ENCODE results near the gene TMEM219.
"Not testable (repeated sequence)": the region's sequence is repeated elsewhere in the genome, so short reads cannot be mapped to it uniquely, and the experiment has no call there.

The TMEM219 gene

DNA sequence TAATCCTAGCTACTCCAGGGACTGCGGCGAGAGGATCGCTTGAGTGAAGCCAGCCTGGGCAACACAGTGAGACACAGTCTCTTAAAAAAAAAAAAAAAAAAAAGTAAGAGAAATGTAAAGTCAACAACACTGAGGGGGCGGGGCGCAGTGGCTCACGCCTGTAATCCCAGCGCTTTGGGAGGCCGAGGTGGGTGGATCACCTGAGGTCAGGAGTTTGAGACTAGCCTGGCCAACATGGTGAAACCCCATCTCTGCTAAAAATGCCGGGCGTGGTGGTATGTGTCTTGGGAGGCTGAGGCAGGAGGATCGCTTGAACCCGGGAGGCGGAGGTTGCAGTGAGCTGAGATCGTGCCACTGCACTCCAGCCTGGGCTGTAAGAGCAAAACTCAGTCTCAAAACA is 50.7 kb downstream of the TMEM219 start:
- H3K4me1 ChIP-seq (ENCODE audit: control insufficient read depth, insufficient read depth, low read length); H3K9me3 ChIP-seq (ENCODE audit: control insufficient read depth, insufficient read depth, low read length); H3K9ac ChIP-seq (ENCODE audit: low read depth, low read length); H3K4me3 ChIP-seq (ENCODE audit: low read depth, low read length); H3K36me3 ChIP-seq (ENCODE audit: control insufficient read depth, insufficient read depth, low read length): not testable (repeated sequence)
- H3K27me3 ChIP-seq (ENCODE audit: control insufficient read depth, insufficient read depth, low read length) = peaks cover 15% of the 10 kb centered on the region

DNA sequence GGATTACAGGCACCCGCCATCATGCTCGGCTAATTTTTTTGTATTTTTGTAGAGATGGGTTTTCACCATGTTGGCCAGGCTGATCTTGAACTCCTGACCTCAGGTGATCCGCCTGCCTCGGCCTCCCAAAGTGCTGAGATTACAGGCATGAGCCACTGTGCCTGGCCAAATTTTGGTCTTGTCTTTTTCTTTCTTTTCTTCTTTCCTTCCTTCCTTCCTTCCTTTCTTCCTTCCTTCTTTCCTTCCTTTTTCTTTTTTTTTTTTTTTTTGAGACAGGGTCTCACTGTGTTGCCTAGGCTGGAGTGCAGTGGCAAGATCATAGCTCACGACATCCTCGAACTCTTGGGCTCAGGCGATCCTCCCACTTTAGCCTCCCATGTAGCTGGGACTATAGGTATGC is 53.6 kb downstream of the TMEM219 start:
- not testable (repeated sequence) for H3K4me1 ChIP-seq (ENCODE audit: control insufficient read depth, insufficient read depth, low read length); H3K36me3 ChIP-seq (ENCODE audit: control insufficient read depth, insufficient read depth, low read length); H3K9ac ChIP-seq (ENCODE audit: low read depth, low read length); H3K27me3 ChIP-seq (ENCODE audit: control insufficient read depth, insufficient read depth, low read length); H3K9me3 ChIP-seq (ENCODE audit: control insufficient read depth, insufficient read depth, low read length); H3K4me3 ChIP-seq (ENCODE audit: low read depth, low read length)

DNA sequence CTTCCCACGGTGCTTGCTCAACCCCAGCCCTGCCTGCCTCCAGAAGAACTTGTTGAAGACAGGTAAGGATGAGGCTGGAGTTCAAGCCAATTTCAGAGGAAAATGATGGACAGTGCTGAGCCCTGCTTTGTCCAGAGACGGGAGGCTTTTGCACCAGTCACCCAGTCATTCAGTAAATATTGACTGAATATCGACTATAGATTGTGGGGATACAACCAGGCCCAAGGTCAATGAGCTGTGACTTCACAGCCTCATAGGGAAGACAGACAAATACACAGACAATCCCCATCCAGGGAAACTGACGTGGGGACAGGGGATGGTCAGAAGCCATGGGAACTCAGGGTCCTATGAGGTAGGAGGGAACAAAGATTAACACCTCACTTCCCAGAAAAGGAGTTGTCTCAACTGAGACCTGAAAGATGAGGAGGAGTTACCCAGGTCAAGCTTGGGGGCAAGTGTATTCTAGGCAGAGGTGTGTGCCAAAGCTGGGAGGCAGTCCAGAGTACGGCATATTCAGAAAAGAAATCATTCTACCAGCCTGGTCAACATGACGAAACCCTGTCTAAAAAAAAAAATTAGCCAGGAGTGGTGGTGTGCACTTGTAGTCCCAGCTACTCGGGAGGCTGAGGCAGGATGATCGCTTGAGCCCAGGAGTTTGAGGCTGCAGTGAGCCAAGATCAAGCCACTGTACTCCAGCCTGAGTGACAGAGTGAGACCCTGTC is 54.8 kb downstream of the TMEM219 start:
- peaks cover 2% of the 10 kb centered on the region for H3K27me3 ChIP-seq (ENCODE audit: control insufficient read depth, insufficient read depth, low read length)

DNA sequence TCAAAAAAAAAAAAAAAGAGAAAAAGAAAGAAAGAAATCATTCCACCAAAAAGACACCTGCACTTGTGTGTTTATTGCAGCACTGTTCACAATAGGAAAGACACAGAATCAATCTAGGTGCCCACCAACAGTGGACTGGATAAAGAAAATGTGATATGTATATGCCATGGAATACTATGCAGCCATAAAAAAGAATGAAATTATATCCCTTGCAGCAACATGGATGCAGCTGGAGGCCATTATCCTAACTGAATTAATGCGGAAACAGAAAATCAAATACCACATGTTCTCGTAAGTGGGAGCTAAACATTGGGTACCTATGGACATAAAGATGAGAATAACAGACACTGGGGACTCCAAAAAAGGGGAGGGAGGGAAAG is 55.4 kb downstream of the TMEM219 start:
- Histone ChIP-seq H3K36me3 (ENCODE audit: control insufficient read depth, insufficient read depth, low read length) (no peaks in the 10 kb centered on the region), H3K27me3 (ENCODE audit: control insufficient read depth, insufficient read depth, low read length) (peaks cover 1% of the 10 kb centered on the region), H3K9me3 (ENCODE audit: control insufficient read depth, insufficient read depth, low read length) (no peaks in the 10 kb centered on the region), H3K4me1 (ENCODE audit: control insufficient read depth, insufficient read depth, low read length) (no peaks in the 10 kb centered on the region), H3K9ac (ENCODE audit: low read depth, low read length) (no peak overlapping the region), H3K4me3 (ENCODE audit: low read depth, low read length) (no peak overlapping the region)

More for the DNA sequence above, 54.8 kb downstream of the TMEM219 start:
- Histone ChIP-seq H3K4me3 (ENCODE audit: low read depth, low read length) (no peak overlapping the region), H3K36me3 (ENCODE audit: control insufficient read depth, insufficient read depth, low read length) (no peaks in the 10 kb centered on the region), H3K4me1 (ENCODE audit: control insufficient read depth, insufficient read depth, low read length) (no peaks in the 10 kb centered on the region), H3K9ac (ENCODE audit: low read depth, low read length) (no peak overlapping the region), H3K9me3 (ENCODE audit: control insufficient read depth, insufficient read depth, low read length) (no peaks in the 10 kb centered on the region)

DNA sequence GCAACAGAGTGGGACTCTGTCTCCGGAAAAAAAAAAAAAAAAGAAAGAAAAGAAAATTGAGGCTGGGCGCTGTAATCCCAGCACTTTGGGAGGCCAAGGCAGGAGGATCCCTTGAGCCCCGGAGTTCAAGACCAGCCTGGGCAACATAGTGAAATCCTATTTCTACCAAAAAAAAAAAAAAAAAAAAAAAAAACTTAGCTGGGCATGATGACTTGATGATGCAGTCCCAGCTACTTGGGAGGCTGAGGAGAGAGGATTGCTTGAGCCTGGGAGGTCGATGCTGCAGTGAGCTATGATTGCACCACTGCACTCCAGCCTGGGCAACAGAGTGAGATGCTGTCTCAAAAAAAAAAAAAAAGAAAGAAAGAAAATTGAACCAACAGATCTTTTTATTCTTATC is 56.1 kb downstream of the TMEM219 start:
- H3K9ac ChIP-seq (ENCODE audit: low read depth, low read length); H3K4me1 ChIP-seq (ENCODE audit: control insufficient read depth, insufficient read depth, low read length); H3K4me3 ChIP-seq (ENCODE audit: low read depth, low read length); H3K36me3 ChIP-seq (ENCODE audit: control insufficient read depth, insufficient read depth, low read length); H3K27me3 ChIP-seq (ENCODE audit: control insufficient read depth, insufficient read depth, low read length); H3K9me3 ChIP-seq (ENCODE audit: control insufficient read depth, insufficient read depth, low read length): not testable (repeated sequence)

DNA sequence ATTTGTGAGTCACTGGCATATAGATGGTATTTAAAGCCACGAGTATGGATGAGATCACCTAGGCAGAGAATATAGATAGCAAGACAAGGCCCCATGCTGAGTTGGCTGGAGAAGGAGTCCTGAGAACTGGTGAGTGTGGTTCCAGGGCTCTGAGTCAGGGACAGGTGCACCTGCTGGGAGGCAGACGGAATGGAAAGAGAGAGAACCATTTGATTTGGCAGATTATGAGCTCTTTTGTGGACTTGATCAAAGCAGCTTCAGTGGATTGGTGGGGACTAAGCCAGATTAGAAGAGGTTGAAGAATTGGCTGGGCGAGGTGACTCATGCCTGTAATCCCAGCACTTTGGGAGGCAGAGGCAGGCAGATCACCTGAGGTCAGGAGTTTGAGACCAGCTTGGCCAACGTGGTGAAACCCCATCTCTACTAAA is 56.9 kb downstream of the TMEM219 start:
- Histone ChIP-seq H3K36me3 (ENCODE audit: control insufficient read depth, insufficient read depth, low read length) (no peaks in the 10 kb centered on the region), H3K4me3 (ENCODE audit: low read depth, low read length) (no peak overlapping the region), H3K9ac (ENCODE audit: low read depth, low read length) (no peak overlapping the region), H3K27me3 (ENCODE audit: control insufficient read depth, insufficient read depth, low read length) (no peaks in the 10 kb centered on the region), H3K9me3 (ENCODE audit: control insufficient read depth, insufficient read depth, low read length) (no peaks in the 10 kb centered on the region), H3K4me1 (ENCODE audit: control insufficient read depth, insufficient read depth, low read length) (no peaks in the 10 kb centered on the region)

All from iPS-15b (cell line).